Measurements from ENCODE around the gene ING3.

ING3 gene

GRCh38 chr7:120950539-120951308, at the start of gene ING3:
ING3 (plus strand) TSS chr7:120950777; CDS start chr7:120950897, 120 bp downstream.
- H3K36me3 ChIP-seq (ENCODE audit: insufficient read depth, insufficient read length, low read length) = peaks cover 33% of the 10 kb centered on the region
- H3K27me3 ChIP-seq (ENCODE audit: insufficient read depth, insufficient read length) = no peaks in the 10 kb centered on the region
- H3K9me3 ChIP-seq (ENCODE audit: insufficient read depth, low read length) = no peaks in the 10 kb centered on the region
- TF ChIP-seq SUZ12 (IDR thresholded peaks at IDR 0.05; ENCODE audit: extremely low read depth, insufficient read depth, insufficient read length) (no peak), YY1 (IDR thresholded peaks at IDR 0.05; ENCODE audit: insufficient read depth, insufficient read length) (peak; percentile 55)
- H3K4me3 ChIP-seq (ENCODE audit: insufficient read length, low read depth) = peak within 1 kb of the TSS; percentile 74
- H3K4me1 ChIP-seq (ENCODE audit: insufficient read depth, insufficient read length) = no peaks in the 10 kb centered on the region
- H3K9ac ChIP-seq (ENCODE audit: insufficient read length, low read depth) = peak within 1 kb of the TSS; percentile 87
- DNase-seq (ENCODE audit: low read depth, low spot score) = peak; percentile 96

GRCh38 chr7:120915314-120916105, 35.1 kb upstream of the ING3 start:
- no peak for TF ChIP-seq YY1 (IDR thresholded peaks at IDR 0.05; ENCODE audit: insufficient read depth, insufficient read length)
- no peak for TF ChIP-seq ZNF274 (IDR thresholded peaks at IDR 0.05; ENCODE audit: low read depth, low read length)
- no peak for TF ChIP-seq SUZ12 (IDR thresholded peaks at IDR 0.05; ENCODE audit: extremely low read depth, insufficient read depth, insufficient read length)
- Histone ChIP-seq H3K4me3 (ENCODE audit: insufficient read length, low read depth) (no peak overlapping the region), H3K4me1 (ENCODE audit: insufficient read depth, insufficient read length) (no peaks in the 10 kb centered on the region), H3K9me3 (ENCODE audit: insufficient read depth, low read length) (no peaks in the 10 kb centered on the region), H3K9ac (ENCODE audit: insufficient read length, low read depth) (no peak overlapping the region), H3K36me3 (ENCODE audit: insufficient read depth, insufficient read length, low read length) (no peaks in the 10 kb centered on the region), H3K27me3 (ENCODE audit: insufficient read depth, insufficient read length) (no peaks in the 10 kb centered on the region)
- no peak for DNase-seq (ENCODE audit: low read depth, low spot score)

- H3K4me3 ChIP-seq (ENCODE audit: insufficient read length, low read depth) = no peak overlapping the region
- H3K9me3 ChIP-seq (ENCODE audit: insufficient read depth, low read length) = no peaks in the 10 kb centered on the region
- TF ChIP-seq SUZ12 (IDR thresholded peaks at IDR 0.05; ENCODE audit: extremely low read depth, insufficient read depth, insufficient read length) (no peak), YY1 (IDR thresholded peaks at IDR 0.05; ENCODE audit: insufficient read depth, insufficient read length) (no peak), ZNF274 (IDR thresholded peaks at IDR 0.05; ENCODE audit: low read depth, low read length) (no peak)
- no peaks in the 10 kb centered on the region for H3K27me3 ChIP-seq (ENCODE audit: insufficient read depth, insufficient read length)
- no peak for DNase-seq (ENCODE audit: low read depth, low spot score)
- no peaks in the 10 kb centered on the region for H3K36me3 ChIP-seq (ENCODE audit: insufficient read depth, insufficient read length, low read length)
- H3K4me1 ChIP-seq (ENCODE audit: insufficient read depth, insufficient read length) = no peaks in the 10 kb centered on the region
- H3K9ac ChIP-seq (ENCODE audit: insufficient read length, low read depth) = no peak overlapping the region
These were observed 34.5 kb upstream of the ING3 start for GRCh38 chr7:120916121-120916520.

- DNase-seq (ENCODE audit: low read depth, low spot score) = no peak
- H3K27me3 ChIP-seq (ENCODE audit: insufficient read depth, insufficient read length) = no peaks in the 10 kb centered on the region
- H3K9me3 ChIP-seq (ENCODE audit: insufficient read depth, low read length) = no peaks in the 10 kb centered on the region
- H3K9ac ChIP-seq (ENCODE audit: insufficient read length, low read depth) = no peak overlapping the region
- no peak for TF ChIP-seq ZNF274 (IDR thresholded peaks at IDR 0.05; ENCODE audit: low read depth, low read length)
- no peak for TF ChIP-seq SUZ12 (IDR thresholded peaks at IDR 0.05; ENCODE audit: extremely low read depth, insufficient read depth, insufficient read length)
- TF ChIP-seq YY1 (IDR thresholded peaks at IDR 0.05; ENCODE audit: insufficient read depth, insufficient read length) = no peak
- H3K4me3 ChIP-seq (ENCODE audit: insufficient read length, low read depth) = no peak overlapping the region
- H3K36me3 ChIP-seq (ENCODE audit: insufficient read depth, insufficient read length, low read length) = no peaks in the 10 kb centered on the region
- H3K4me1 ChIP-seq (ENCODE audit: insufficient read depth, insufficient read length) = no peaks in the 10 kb centered on the region
These were observed 34.0 kb upstream of the ING3 start for GRCh38 chr7:120916538-120916937.

- no peaks in the 10 kb centered on the region for H3K36me3 ChIP-seq (ENCODE audit: insufficient read depth, insufficient read length, low read length)
- TF ChIP-seq SUZ12 (IDR thresholded peaks at IDR 0.05; ENCODE audit: extremely low read depth, insufficient read depth, insufficient read length) (no peak), YY1 (IDR thresholded peaks at IDR 0.05; ENCODE audit: insufficient read depth, insufficient read length) (no peak), ZNF274 (IDR thresholded peaks at IDR 0.05; ENCODE audit: low read depth, low read length) (no peak)
- no peak overlapping the region for H3K9ac ChIP-seq (ENCODE audit: insufficient read length, low read depth)
- H3K4me3 ChIP-seq (ENCODE audit: insufficient read length, low read depth) = no peak overlapping the region
- no peaks in the 10 kb centered on the region for H3K27me3 ChIP-seq (ENCODE audit: insufficient read depth, insufficient read length)
- DNase-seq (ENCODE audit: low read depth, low spot score) = no peak
- no peaks in the 10 kb centered on the region for H3K9me3 ChIP-seq (ENCODE audit: insufficient read depth, low read length)
- no peaks in the 10 kb centered on the region for H3K4me1 ChIP-seq (ENCODE audit: insufficient read depth, insufficient read length)
These were observed 31.1 kb upstream of the ING3 start for GRCh38 chr7:120919466-120919865.

- no peak for DNase-seq (ENCODE audit: low read depth, low spot score)
- no peaks in the 10 kb centered on the region for H3K9me3 ChIP-seq (ENCODE audit: insufficient read depth, low read length)
- no peaks in the 10 kb centered on the region for H3K36me3 ChIP-seq (ENCODE audit: insufficient read depth, insufficient read length, low read length)
- H3K4me3 ChIP-seq (ENCODE audit: insufficient read length, low read depth) = no peak overlapping the region
- no peaks in the 10 kb centered on the region for H3K27me3 ChIP-seq (ENCODE audit: insufficient read depth, insufficient read length)
- H3K4me1 ChIP-seq (ENCODE audit: insufficient read depth, insufficient read length) = no peaks in the 10 kb centered on the region
- no peak overlapping the region for H3K9ac ChIP-seq (ENCODE audit: insufficient read length, low read depth)
- TF ChIP-seq YY1 (IDR thresholded peaks at IDR 0.05; ENCODE audit: insufficient read depth, insufficient read length) = no peak
- TF ChIP-seq SUZ12 (IDR thresholded peaks at IDR 0.05; ENCODE audit: extremely low read depth, insufficient read depth, insufficient read length) = no peak
- TF ChIP-seq ZNF274 (IDR thresholded peaks at IDR 0.05; ENCODE audit: low read depth, low read length) = no peak
These were observed 30.5 kb upstream of the ING3 start for GRCh38 chr7:120920034-120920433.

GRCh38 chr7:120920591-120921274, 29.8 kb upstream of the ING3 start:
- no peaks in the 10 kb centered on the region for H3K9me3 ChIP-seq (ENCODE audit: insufficient read depth, low read length)
- no peaks in the 10 kb centered on the region for H3K4me1 ChIP-seq (ENCODE audit: insufficient read depth, insufficient read length)
- no peaks in the 10 kb centered on the region for H3K36me3 ChIP-seq (ENCODE audit: insufficient read depth, insufficient read length, low read length)
- H3K4me3 ChIP-seq (ENCODE audit: insufficient read length, low read depth) = no peak overlapping the region
- DNase-seq (ENCODE audit: low read depth, low spot score) = no peak
- no peak overlapping the region for H3K9ac ChIP-seq (ENCODE audit: insufficient read length, low read depth)
- TF ChIP-seq YY1 (IDR thresholded peaks at IDR 0.05; ENCODE audit: insufficient read depth, insufficient read length) = no peak
- no peak for TF ChIP-seq ZNF274 (IDR thresholded peaks at IDR 0.05; ENCODE audit: low read depth, low read length)
- no peak for TF ChIP-seq SUZ12 (IDR thresholded peaks at IDR 0.05; ENCODE audit: extremely low read depth, insufficient read depth, insufficient read length)
- H3K27me3 ChIP-seq (ENCODE audit: insufficient read depth, insufficient read length) = no peaks in the 10 kb centered on the region
